ENCODE results near the gene TJAP1. TPM values are rescaled to one million over a fixed set of nuclear protein-coding genes. Genes with fewer than 3 reads are reported as not detected.
A peak's percentile ranks its signal among the peaks of the same experiment; 100 is the strongest.

The TJAP1 gene
- total and polyA plus RNA-seq, 2 donors = 10.1 to 32.1 TPM

GRCh38 chr6:43509984-43510826, 32.8 kb downstream of the TJAP1 start, which contains the start of gene LRRC73:
Gene LRRC73, minus strand, starts transcription at chr6:43510346. Its CDS starts 561 bp downstream, at chr6:43509785.
- peaks cover 5 to 17% of the 10 kb centered on the region in 2 donors for H3K4me1 ChIP-seq (ENCODE audit: control insufficient read depth in 2 of 2, insufficient read depth in 2 of 2, low read length in 2 of 2)
- no peak within 1 kb of the TSS for H3K27ac ChIP-seq (ENCODE audit: low read depth in 1 of 2, low read length in 1 of 2)
- H3K9me3 ChIP-seq (ENCODE audit: control insufficient read depth in 2 of 2, insufficient read depth in 1 of 2, low read length in 1 of 2) = no peaks in the 10 kb centered on the region
- DNase-seq (ENCODE audit: low read depth in 6 of 9, low spot score in 9 of 9) = peak in 5 of 9 donors; percentile 22 to 64 (median 49)
- 17% methylated on average over 95 of the region's 96 CpGs for WGBS
- peaks cover 24 to 43% of the 10 kb centered on the region in 2 donors for H3K27me3 ChIP-seq (ENCODE audit: control insufficient read depth in 2 of 2, insufficient read depth in 1 of 2, low read length in 1 of 2)
- H3K36me3 ChIP-seq (ENCODE audit: control insufficient read depth in 2 of 2, insufficient read depth in 2 of 2, low read length in 1 of 2) = peaks cover 38 to 52% of the 10 kb centered on the region in 2 donors
- peak within 1 kb of the TSS in 1 of 2 donors; percentile 57 for H3K4me3 ChIP-seq (ENCODE audit: low read length in 2 of 2)

- DNase-seq (ENCODE audit: low read depth in 6 of 9, low spot score in 9 of 9) = no peak
- H3K4me1 ChIP-seq (ENCODE audit: control insufficient read depth in 2 of 2, insufficient read depth in 2 of 2, low read length in 2 of 2) = peaks cover 11 to 23% of the 10 kb centered on the region in 2 donors
- H3K27ac ChIP-seq (ENCODE audit: low read depth in 1 of 2, low read length in 1 of 2) = no peak overlapping the region
- H3K27me3 ChIP-seq (ENCODE audit: control insufficient read depth in 2 of 2, insufficient read depth in 1 of 2, low read length in 1 of 2) = peaks cover 24 to 43% of the 10 kb centered on the region in 2 donors
- peaks cover 35 to 52% of the 10 kb centered on the region in 2 donors for H3K36me3 ChIP-seq (ENCODE audit: control insufficient read depth in 2 of 2, insufficient read depth in 2 of 2, low read length in 1 of 2)
- H3K4me3 ChIP-seq (ENCODE audit: low read length in 2 of 2) = no peak overlapping the region
- H3K9me3 ChIP-seq (ENCODE audit: control insufficient read depth in 2 of 2, insufficient read depth in 1 of 2, low read length in 1 of 2) = no peaks in the 10 kb centered on the region
- WGBS = 95% methylated on average over 10 of the region's 10 CpGs
Observed at GRCh38 chr6:43510827-43511163, 33.4 kb downstream of the TJAP1 start.

DNA sequence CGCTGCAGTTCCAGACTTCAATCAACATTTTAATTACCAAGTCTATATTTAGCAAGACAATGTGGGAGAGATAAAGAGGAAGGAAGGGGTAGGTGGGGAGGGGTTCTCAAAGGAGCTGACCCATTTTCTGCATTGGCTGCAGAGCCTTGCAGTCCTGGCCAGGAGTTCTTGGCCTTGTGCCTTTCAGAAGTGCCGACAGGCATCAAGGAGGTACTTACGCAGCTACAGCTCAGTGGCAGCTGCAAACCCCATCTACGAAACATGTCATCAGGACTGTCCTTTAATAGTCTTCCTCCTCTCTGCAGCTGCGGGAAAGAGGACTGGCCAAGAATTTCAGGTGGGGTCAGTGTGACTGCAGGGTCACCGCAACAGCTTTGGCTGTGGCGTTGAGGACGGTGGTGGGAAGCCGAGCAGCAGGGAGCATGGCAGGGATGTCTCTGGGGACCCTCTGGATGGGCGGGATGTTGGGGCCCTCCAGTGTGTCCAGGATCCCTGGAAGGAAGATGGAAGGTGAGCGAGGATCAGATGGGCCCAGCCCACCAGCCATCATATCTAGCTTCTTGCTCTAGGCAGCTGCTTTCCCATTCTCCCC, 34.5 kb downstream of the TJAP1 start:
- peaks cover 24 to 41% of the 10 kb centered on the region in 2 donors for H3K27me3 ChIP-seq (ENCODE audit: control insufficient read depth in 2 of 2, insufficient read depth in 1 of 2, low read length in 1 of 2)
- peaks cover 17 to 24% of the 10 kb centered on the region in 2 donors for H3K4me1 ChIP-seq (ENCODE audit: control insufficient read depth in 2 of 2, insufficient read depth in 2 of 2, low read length in 2 of 2)
- H3K4me3 ChIP-seq (ENCODE audit: low read length in 2 of 2) = no peak overlapping the region
- peaks cover 0 to 3% of the 10 kb centered on the region in 2 donors for H3K9me3 ChIP-seq (ENCODE audit: control insufficient read depth in 2 of 2, insufficient read depth in 1 of 2, low read length in 1 of 2)
- H3K36me3 ChIP-seq (ENCODE audit: control insufficient read depth in 2 of 2, insufficient read depth in 2 of 2, low read length in 1 of 2) = peaks cover 35 to 51% of the 10 kb centered on the region in 2 donors
- no peak overlapping the region for H3K27ac ChIP-seq (ENCODE audit: low read depth in 1 of 2, low read length in 1 of 2)
- DNase-seq (ENCODE audit: low read depth in 6 of 9, low spot score in 9 of 9) = no peak
- WGBS = 97% methylated on average over 11 of the region's 11 CpGs

DNA sequence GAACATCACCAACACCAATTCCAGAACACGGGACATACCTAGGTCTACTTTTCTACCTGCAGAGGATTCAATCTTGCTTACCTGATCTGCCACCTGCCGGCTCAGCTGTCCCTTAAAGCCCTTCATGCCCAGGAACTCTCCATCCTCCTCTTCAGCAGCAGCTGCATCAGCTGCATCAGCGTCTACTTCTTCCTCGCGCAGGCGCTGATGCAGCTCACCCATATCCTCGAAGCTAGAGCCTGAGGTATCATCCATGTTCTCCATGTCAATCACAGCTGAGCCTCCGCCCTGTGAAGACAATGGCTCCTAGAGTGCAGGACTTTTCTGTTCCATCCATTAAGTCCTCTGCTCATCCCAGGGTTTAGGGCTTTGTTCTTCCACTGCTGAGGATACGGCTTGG, 38.4 kb downstream of the TJAP1 start:
- H3K36me3 ChIP-seq (ENCODE audit: control insufficient read depth in 2 of 2, insufficient read depth in 2 of 2, low read length in 1 of 2) = peaks cover 46 to 66% of the 10 kb centered on the region in 2 donors
- peaks cover 15 to 16% of the 10 kb centered on the region in 2 donors for H3K4me1 ChIP-seq (ENCODE audit: control insufficient read depth in 2 of 2, insufficient read depth in 2 of 2, low read length in 2 of 2)
- H3K27me3 ChIP-seq (ENCODE audit: control insufficient read depth in 2 of 2, insufficient read depth in 1 of 2, low read length in 1 of 2) = peaks cover 0 to 2% of the 10 kb centered on the region in 2 donors
- no peak overlapping the region for H3K27ac ChIP-seq (ENCODE audit: low read depth in 1 of 2, low read length in 1 of 2)
- 93% methylated on average over 9 of the region's 9 CpGs for WGBS
- H3K9me3 ChIP-seq (ENCODE audit: control insufficient read depth in 2 of 2, insufficient read depth in 1 of 2, low read length in 1 of 2) = peaks cover 0 to 3% of the 10 kb centered on the region in 2 donors
- peak overlapping the region; percentile 94 for H3K4me3 ChIP-seq (ENCODE audit: low read length in 2 of 2)
- no peak for DNase-seq (ENCODE audit: low read depth in 6 of 9, low spot score in 9 of 9)

- Histone ChIP-seq H3K4me1 (ENCODE audit: control insufficient read depth in 2 of 2, insufficient read depth in 2 of 2, low read length in 2 of 2) (peaks cover 15 to 16% of the 10 kb centered on the region in 2 donors), H3K9me3 (ENCODE audit: control insufficient read depth in 2 of 2, insufficient read depth in 1 of 2, low read length in 1 of 2) (peaks cover 0 to 3% of the 10 kb centered on the region in 2 donors), H3K36me3 (ENCODE audit: control insufficient read depth in 2 of 2, insufficient read depth in 2 of 2, low read length in 1 of 2) (peaks cover 50 to 66% of the 10 kb centered on the region in 2 donors), H3K4me3 (ENCODE audit: low read length in 2 of 2) (peak overlapping the region; percentile 94), H3K27me3 (ENCODE audit: control insufficient read depth in 2 of 2, insufficient read depth in 1 of 2, low read length in 1 of 2) (no peaks in the 10 kb centered on the region), H3K27ac (ENCODE audit: low read depth in 1 of 2, low read length in 1 of 2) (peak overlapping the region; percentile 70 to 86)
- 2% methylated on average over 10 of the region's 10 CpGs for WGBS
- DNase-seq (ENCODE audit: low read depth in 6 of 9, low spot score in 9 of 9) = no peak
Observed at GRCh38 chr6:43516367-43516696, 39.0 kb downstream of the TJAP1 start.

DNA sequence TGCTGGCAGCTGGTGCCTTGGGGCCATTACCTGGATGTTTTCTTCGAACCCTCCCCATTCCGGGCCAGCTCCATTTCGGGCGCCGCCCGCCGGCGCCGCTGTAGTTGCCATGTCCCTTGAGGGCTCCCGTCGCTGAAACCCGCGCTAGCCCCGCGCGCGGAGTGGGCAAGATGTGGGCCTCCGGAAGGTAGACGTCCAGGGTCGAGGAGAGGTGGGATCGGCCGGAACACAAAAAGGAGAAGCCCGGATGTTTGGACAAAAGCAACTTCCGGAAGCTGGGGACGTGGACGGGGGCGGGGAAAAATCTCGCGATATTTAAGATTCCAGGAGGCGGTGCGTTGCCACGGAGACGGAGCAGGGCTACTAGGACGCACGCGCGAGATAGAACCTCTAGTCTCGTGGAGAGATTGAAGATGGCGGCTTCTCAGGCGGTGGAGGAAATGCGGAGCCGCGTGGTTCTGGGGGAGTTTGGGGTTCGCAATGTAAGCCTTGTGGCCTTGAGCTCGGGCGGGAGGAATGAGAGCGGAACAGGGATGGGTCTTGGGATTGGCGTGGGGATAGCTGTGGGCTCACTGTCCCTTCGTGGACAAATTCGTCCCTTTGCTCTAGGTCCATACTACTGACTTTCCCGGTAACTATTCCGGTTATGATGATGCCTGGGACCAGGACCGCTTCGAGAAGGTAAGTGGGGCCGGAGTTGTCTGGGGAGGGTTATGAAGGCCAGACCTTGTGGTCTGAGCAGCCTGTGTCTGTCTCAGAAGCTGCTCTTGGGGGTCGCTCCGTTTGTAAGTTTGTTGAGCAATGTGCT, 39.5 kb downstream of the TJAP1 start, which contains the start of the genes POLR1C and YIPF3:
Gene POLR1C (plus strand): TSS at position 393 of the 808 bp plus-strand sequence. CDS start 21 bp downstream, at position 414.
Gene YIPF3 (minus strand): TSS at position 230 of the 808 bp plus-strand sequence. CDS start 119 bp downstream, at position 111.
- WGBS = under 1% methylated on average over 57 of the region's 57 CpGs
- no peaks in the 10 kb centered on the region for H3K27me3 ChIP-seq (ENCODE audit: control insufficient read depth in 2 of 2, insufficient read depth in 1 of 2, low read length in 1 of 2)
- peak within 1 kb of the TSS; percentile 70 to 86 for H3K27ac ChIP-seq (ENCODE audit: low read depth in 1 of 2, low read length in 1 of 2)
- peak; percentile 92 to 99 (median 96) for DNase-seq (ENCODE audit: low read depth in 6 of 9, low spot score in 9 of 9)
- peaks cover 0 to 3% of the 10 kb centered on the region in 2 donors for H3K9me3 ChIP-seq (ENCODE audit: control insufficient read depth in 2 of 2, insufficient read depth in 1 of 2, low read length in 1 of 2)
- H3K36me3 ChIP-seq (ENCODE audit: control insufficient read depth in 2 of 2, insufficient read depth in 2 of 2, low read length in 1 of 2) = peaks cover 50 to 66% of the 10 kb centered on the region in 2 donors
- peaks cover 15 to 16% of the 10 kb centered on the region in 2 donors for H3K4me1 ChIP-seq (ENCODE audit: control insufficient read depth in 2 of 2, insufficient read depth in 2 of 2, low read length in 2 of 2)
- peak within 1 kb of the TSS; percentile 94 for H3K4me3 ChIP-seq (ENCODE audit: low read length in 2 of 2)

- Histone ChIP-seq H3K36me3 (ENCODE audit: control insufficient read depth in 2 of 2, insufficient read depth in 2 of 2, low read length in 1 of 2) (peaks cover 48 to 66% of the 10 kb centered on the region in 2 donors), H3K4me1 (ENCODE audit: control insufficient read depth in 2 of 2, insufficient read depth in 2 of 2, low read length in 2 of 2) (peaks cover 15 to 16% of the 10 kb centered on the region in 2 donors), H3K4me3 (ENCODE audit: low read length in 2 of 2) (peak overlapping the region; percentile 94), H3K9me3 (ENCODE audit: control insufficient read depth in 2 of 2, insufficient read depth in 1 of 2, low read length in 1 of 2) (peaks cover 0 to 3% of the 10 kb centered on the region in 2 donors), H3K27me3 (ENCODE audit: control insufficient read depth in 2 of 2, insufficient read depth in 1 of 2, low read length in 1 of 2) (no peaks in the 10 kb centered on the region), H3K27ac (ENCODE audit: low read depth in 1 of 2, low read length in 1 of 2) (no peak overlapping the region)
- DNase-seq (ENCODE audit: low read depth in 6 of 9, low spot score in 9 of 9) = peak in 1 of 9 donors; percentile 22
- 8% methylated on average over 10 of the region's 10 CpGs for WGBS
Observed at GRCh38 chr6:43517505-43518357, 40.4 kb downstream of the TJAP1 start.

DNA sequence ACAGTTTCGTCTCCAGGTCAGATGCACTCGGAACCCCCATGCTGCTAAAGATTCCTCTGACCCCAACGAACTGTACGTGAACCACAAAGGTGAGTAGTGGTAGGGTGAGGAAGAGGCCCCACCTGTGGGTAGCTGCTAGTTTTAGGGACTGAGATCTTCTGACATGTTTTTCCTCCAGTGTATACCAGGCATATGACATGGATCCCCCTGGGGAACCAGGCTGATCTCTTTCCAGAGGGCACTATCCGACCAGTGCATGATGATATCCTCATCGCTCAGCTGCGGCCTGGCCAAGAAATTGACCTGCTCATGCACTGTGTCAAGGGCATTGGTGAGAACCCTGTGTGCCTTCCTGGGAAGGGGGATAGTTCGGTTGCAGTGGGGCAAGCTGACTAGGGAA, 42.7 kb downstream of the TJAP1 start:
- Histone ChIP-seq H3K27ac (ENCODE audit: low read depth in 1 of 2, low read length in 1 of 2) (no peak overlapping the region), H3K27me3 (ENCODE audit: control insufficient read depth in 2 of 2, insufficient read depth in 1 of 2, low read length in 1 of 2) (no peaks in the 10 kb centered on the region), H3K4me3 (ENCODE audit: low read length in 2 of 2) (no peak overlapping the region), H3K9me3 (ENCODE audit: control insufficient read depth in 2 of 2, insufficient read depth in 1 of 2, low read length in 1 of 2) (peaks cover 0 to 3% of the 10 kb centered on the region in 2 donors), H3K36me3 (ENCODE audit: control insufficient read depth in 2 of 2, insufficient read depth in 2 of 2, low read length in 1 of 2) (peaks cover 55 to 67% of the 10 kb centered on the region in 2 donors), H3K4me1 (ENCODE audit: control insufficient read depth in 2 of 2, insufficient read depth in 2 of 2, low read length in 2 of 2) (peaks cover 15% of the 10 kb centered on the region in 2 donors)
- WGBS = 98% methylated on average over 8 of the region's 8 CpGs
- DNase-seq (ENCODE audit: low read depth in 6 of 9, low spot score in 9 of 9) = no peak

Data from thymus (tissue), 11 donors.